Suprapubic skin (tissue), 4 donors: ENCODE data around the gene ADAM11. TPM values are rescaled to one million over a fixed set of nuclear protein-coding genes. Genes with fewer than 3 reads are reported as not detected.

Source experiments
- DNase-seq, 2 donors: peaks; one replicate each; pipeline ENCODE4 v3.0.0-alpha.2; 2019; ENCODE audit warnings: low spot score in 2 of 2
- H3K27ac ChIP-seq: fragments of 200-600 bp; sonication (generic); one replicate; pipeline ENCODE4 v1.5.1; 2019
- H3K27me3 ChIP-seq: fragments of 200-600 bp; sonication (generic); one replicate; pipeline ENCODE4 v1.5.1; 2019
- H3K36me3 ChIP-seq: fragments of 200-600 bp; sonication (generic); one replicate; pipeline ENCODE4 v1.5.1; 2019
- H3K4me1 ChIP-seq: fragments of 200-600 bp; sonication (generic); one replicate; pipeline ENCODE4 v1.5.1; 2019
- H3K4me3 ChIP-seq: fragments of 200-600 bp; sonication (generic); one replicate; pipeline ENCODE4 v1.5.1; 2019; ENCODE audit warnings: mild to moderate bottlenecking
- H3K9me3 ChIP-seq: fragments of 200-600 bp; sonication (generic); one replicate; pipeline ENCODE4 v1.5.1; 2019
- CTCF ChIP-seq, 2 donors: fragments of 200-600 bp in 1 of 2; fragments of 450-650 bp in 1 of 2; sonication (generic) in 1 of 2; IDR thresholded peaks; one replicate each; pipeline ENCODE4 v1.5.1; 2016 to 2019; ENCODE audit warnings: antibody characterized with exemption in 2 of 2, mild to moderate bottlenecking in 1 of 2, moderate library complexity in 1 of 2
- EP300 ChIP-seq: sonication (generic); formaldehyde crosslinking; IDR thresholded peaks from one replicate; pipeline ENCODE4 v1.6.1; 2017; ENCODE audit warnings: antibody characterized with exemption
- POLR2A ChIP-seq, 2 donors: fragments of 450-650 bp; IDR thresholded peaks; one replicate each; pipeline ENCODE4 v1.6.1; 2017; ENCODE audit warnings: antibody characterized with exemption in 2 of 2, mild to moderate bottlenecking in 2 of 2, moderate library complexity in 2 of 2
- POLR2AphosphoS5 ChIP-seq, 3 donors: sonication (generic); formaldehyde crosslinking; IDR thresholded peaks; one replicate each; pipeline ENCODE4 v1.6.1; 2017; ENCODE audit warnings: antibody characterized with exemption in 3 of 3
- WGBS: methylation state at CpG from one replicate; pipeline ENCODE4 v1.1.5; 2018; 5-methylcytosine and 5-hydroxymethylcytosine counted together
- total RNA-seq, 4 donors: library from RNA; depleted of rRNA; stranded (reverse); fragments of >200 nt; gene quantifications; one replicate each; pipeline ENCODE4 v1.1.0, GENCODE V29; 2016

The ADAM11 gene
- total RNA-seq, 4 donors from 2014 or later: 0.98 to 1.5 (median 1.1) TPM

GRCh38 chr17:44747566-44747965, 11.2 kb upstream of the ADAM11 start:
- H3K9me3 ChIP-seq: no peaks in the 10 kb centered on the region
- H3K4me1 ChIP-seq: no peaks in the 10 kb centered on the region
- no peak overlapping the region for H3K4me3 ChIP-seq
- no peak for DNase-seq
- H3K27ac ChIP-seq: no peak overlapping the region
- no peak for TF ChIP-seq CTCF (IDR thresholded peaks at IDR 0.05)
- TF ChIP-seq EP300: no peak
- no peak for TF ChIP-seq POLR2AphosphoS5 (IDR thresholded peaks at IDR 0.05)
- TF ChIP-seq POLR2A (IDR thresholded peaks at IDR 0.05): no peak
- no peaks in the 10 kb centered on the region for H3K27me3 ChIP-seq
- peaks cover 42% of the 10 kb centered on the region for H3K36me3 ChIP-seq

GRCh38 chr17:44749076-44749979, 9.5 kb upstream of the ADAM11 start:
- no peaks in the 10 kb centered on the region for H3K27me3 ChIP-seq
- no peak for DNase-seq
- H3K4me3 ChIP-seq: no peak overlapping the region
- H3K9me3 ChIP-seq: no peaks in the 10 kb centered on the region
- TF ChIP-seq POLR2AphosphoS5 (IDR thresholded peaks at IDR 0.05) (no peak), POLR2A (IDR thresholded peaks at IDR 0.05) (no peak), EP300 (no peak), CTCF (IDR thresholded peaks at IDR 0.05) (no peak)
- no peak overlapping the region for H3K27ac ChIP-seq
- no peaks in the 10 kb centered on the region for H3K4me1 ChIP-seq
- WGBS: 88% methylated on average over 8 of the region's 19 CpGs
- H3K36me3 ChIP-seq: peaks cover 42% of the 10 kb centered on the region

- no peak for TF ChIP-seq EP300
- TF ChIP-seq POLR2AphosphoS5 (IDR thresholded peaks at IDR 0.05): no peak
- TF ChIP-seq POLR2A (IDR thresholded peaks at IDR 0.05): no peak
- TF ChIP-seq CTCF (IDR thresholded peaks at IDR 0.05): no peak
- Histone ChIP-seq H3K27me3 (no peaks in the 10 kb centered on the region), H3K9me3 (no peaks in the 10 kb centered on the region), H3K36me3 (peaks cover 42% of the 10 kb centered on the region), H3K4me1 (no peaks in the 10 kb centered on the region), H3K4me3 (no peak overlapping the region), H3K27ac (no peak overlapping the region)
- DNase-seq: no peak
- WGBS: 69% methylated on average over 9 of the region's 9 CpGs
Observed at GRCh38 chr17:44749980-44750318, 8.8 kb upstream of the ADAM11 start.

GRCh38 chr17:44751331-44751730, 7.5 kb upstream of the ADAM11 start:
- TF ChIP-seq EP300 (no peak), POLR2A (IDR thresholded peaks at IDR 0.05) (no peak), CTCF (IDR thresholded peaks at IDR 0.05) (no peak), POLR2AphosphoS5 (IDR thresholded peaks at IDR 0.05) (no peak)
- Histone ChIP-seq H3K36me3 (peaks cover 42% of the 10 kb centered on the region), H3K4me1 (no peaks in the 10 kb centered on the region), H3K27ac (no peak overlapping the region), H3K4me3 (no peak overlapping the region), H3K27me3 (no peaks in the 10 kb centered on the region), H3K9me3 (no peaks in the 10 kb centered on the region)
- DNase-seq: no peak
- 93% methylated on average over 7 of the region's 7 CpGs for WGBS

- WGBS: 92% methylated on average over 10 of the region's 10 CpGs
- H3K4me1 ChIP-seq: no peaks in the 10 kb centered on the region
- H3K9me3 ChIP-seq: no peaks in the 10 kb centered on the region
- DNase-seq: no peak
- H3K36me3 ChIP-seq: peaks cover 41% of the 10 kb centered on the region
- no peak overlapping the region for H3K27ac ChIP-seq
- H3K27me3 ChIP-seq: no peaks in the 10 kb centered on the region
- TF ChIP-seq POLR2AphosphoS5 (IDR thresholded peaks at IDR 0.05): no peak
- TF ChIP-seq EP300: no peak
- no peak for TF ChIP-seq CTCF (IDR thresholded peaks at IDR 0.05)
- no peak for TF ChIP-seq POLR2A (IDR thresholded peaks at IDR 0.05)
- H3K4me3 ChIP-seq: no peak overlapping the region
Observed at GRCh38 chr17:44751806-44752205, 7.0 kb upstream of the ADAM11 start.
